ENCODE data around the gene CD4.

DNA sequence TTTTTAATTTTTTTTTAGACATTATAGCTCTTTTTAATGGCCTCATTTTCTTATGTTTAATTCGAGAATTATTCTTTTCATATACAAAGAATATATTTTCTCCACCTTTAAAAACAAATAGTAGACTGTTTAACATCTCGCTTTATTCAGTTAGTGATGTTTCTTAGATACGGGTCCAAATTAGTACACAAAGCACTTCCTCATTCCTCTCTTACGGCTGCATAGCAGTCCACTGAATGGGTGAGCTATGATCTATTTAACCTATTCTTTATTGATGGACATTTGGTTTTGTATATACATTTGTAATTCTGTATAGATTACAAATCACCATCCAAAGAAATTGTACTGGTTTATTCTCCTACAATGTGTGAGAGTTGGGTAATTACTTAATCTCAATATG lies 24.0 kb downstream of the CD4 start:
- TF ChIP-seq, protein P1, sequence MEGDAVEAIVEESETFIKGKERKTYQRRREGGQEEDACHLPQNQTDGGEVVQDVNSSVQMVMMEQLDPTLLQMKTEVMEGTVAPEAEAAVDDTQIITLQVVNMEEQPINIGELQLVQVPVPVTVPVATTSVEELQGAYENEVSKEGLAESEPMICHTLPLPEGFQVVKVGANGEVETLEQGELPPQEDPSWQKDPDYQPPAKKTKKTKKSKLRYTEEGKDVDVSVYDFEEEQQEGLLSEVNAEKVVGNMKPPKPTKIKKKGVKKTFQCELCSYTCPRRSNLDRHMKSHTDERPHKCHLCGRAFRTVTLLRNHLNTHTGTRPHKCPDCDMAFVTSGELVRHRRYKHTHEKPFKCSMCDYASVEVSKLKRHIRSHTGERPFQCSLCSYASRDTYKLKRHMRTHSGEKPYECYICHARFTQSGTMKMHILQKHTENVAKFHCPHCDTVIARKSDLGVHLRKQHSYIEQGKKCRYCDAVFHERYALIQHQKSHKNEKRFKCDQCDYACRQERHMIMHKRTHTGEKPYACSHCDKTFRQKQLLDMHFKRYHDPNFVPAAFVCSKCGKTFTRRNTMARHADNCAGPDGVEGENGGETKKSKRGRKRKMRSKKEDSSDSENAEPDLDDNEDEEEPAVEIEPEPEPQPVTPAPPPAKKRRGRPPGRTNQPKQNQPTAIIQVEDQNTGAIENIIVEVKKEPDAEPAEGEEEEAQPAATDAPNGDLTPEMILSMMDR (conservative IDR thresholded peaks at IDR 0.05 in 1 of 2, IDR thresholded peaks at IDR 0.05 in 1 of 2; ENCODE audit: low read depth in 1 of 2, low read length in 2 of 2) = no peak
- no peak for TF ChIP-seq EZH2 (IDR thresholded peaks at IDR 0.05; ENCODE audit: low read length, missing control alignments)

Data from fibroblast of lung (primary cell).